ENCODE measurements around the gene ARPC1A.
A peak's percentile ranks its signal among the peaks of the same experiment; 100 is the strongest.

ARPC1A gene

DNA sequence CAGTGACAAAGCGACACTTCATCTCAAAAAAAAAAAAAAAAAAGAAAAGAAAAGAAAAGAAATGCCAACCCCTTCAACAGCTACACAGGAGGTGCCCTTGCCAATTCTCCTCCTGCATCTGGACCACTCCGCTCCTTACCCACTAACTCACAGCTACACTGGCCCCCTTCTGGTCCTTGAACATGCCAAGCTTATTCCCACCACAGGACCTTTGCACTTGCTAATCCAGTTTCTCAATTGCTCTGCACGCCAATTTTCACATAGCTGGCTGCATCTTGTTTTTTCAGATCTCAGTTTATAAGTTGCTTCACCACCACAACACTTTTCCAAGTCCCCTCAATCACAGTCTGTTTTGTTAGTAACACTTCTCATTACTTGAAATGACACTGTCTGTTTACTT lies 77.2 kb downstream of the ARPC1A start:
- Histone ChIP-seq H3K9ac (ENCODE audit: low read depth, low read length, poor library complexity) (no peak overlapping the region), H2AFZ (ENCODE audit: low read length) (no peak overlapping the region), H3K9me3 (replicated peaks in 1 of 2; ENCODE audit: control insufficient read depth in 2 of 2, insufficient read depth in 1 of 2, low read depth in 1 of 2, low read length in 2 of 2) (no peaks in the 10 kb centered on the region), H4K91ac (ENCODE audit: low read depth, low read length, poor library complexity) (no peak overlapping the region), H3K4ac (ENCODE audit: low read length) (no peak overlapping the region), H3K14ac (ENCODE audit: low read length) (no peak overlapping the region), H2AK5ac (ENCODE audit: low read depth, low read length) (no peak overlapping the region), H2BK12ac (ENCODE audit: low read length) (no peak overlapping the region), H3K4me1 (ENCODE audit: control insufficient read depth in 2 of 2, insufficient read depth in 1 of 2, low read depth in 1 of 2, low read length in 2 of 2) (peaks cover 0 to 10% of the 10 kb centered on the region in 2 donors), H3K36me3 (replicated peaks in 1 of 2; ENCODE audit: control insufficient read depth in 2 of 2, insufficient read depth in 2 of 2, low read length in 2 of 2) (peaks cover 59 to 77% of the 10 kb centered on the region in 2 donors), H4K8ac (ENCODE audit: low read depth, low read length) (no peak overlapping the region), H3K18ac (ENCODE audit: low read length) (no peak overlapping the region), H3K79me1 (ENCODE audit: low read depth, low read length) (peaks cover 10% of the 10 kb centered on the region), H3K23ac (ENCODE audit: low read depth, low read length, poor library complexity) (no peak overlapping the region), H3K27me3 (ENCODE audit: control insufficient read depth in 3 of 3, insufficient read depth in 3 of 3, low read depth in 1 of 3, low read length in 3 of 3) (no peaks in the 10 kb centered on the region), H3K4me2 (ENCODE audit: insufficient read depth, low read length, poor library complexity, severe bottlenecking) (no peak overlapping the region), H2BK5ac (ENCODE audit: low read length) (no peak overlapping the region), H3K4me3 (ENCODE audit: low read length in 2 of 2) (no peak overlapping the region), H2BK120ac (ENCODE audit: low read depth, low read length) (no peak overlapping the region), H3K27ac (replicated peaks; ENCODE audit: low read length) (no peak overlapping the region), H2BK15ac (ENCODE audit: low read length) (no peak overlapping the region)
- no CpG with 5 or more reads among the region's 3 CpGs for WGBS, 2 donors (ENCODE audit: extremely low coverage in 2 of 2, insufficient read length in 2 of 2, insufficient replicate concordance in 1 of 2)
- DNase-seq (ENCODE audit: low spot score) = no peak

DNA sequence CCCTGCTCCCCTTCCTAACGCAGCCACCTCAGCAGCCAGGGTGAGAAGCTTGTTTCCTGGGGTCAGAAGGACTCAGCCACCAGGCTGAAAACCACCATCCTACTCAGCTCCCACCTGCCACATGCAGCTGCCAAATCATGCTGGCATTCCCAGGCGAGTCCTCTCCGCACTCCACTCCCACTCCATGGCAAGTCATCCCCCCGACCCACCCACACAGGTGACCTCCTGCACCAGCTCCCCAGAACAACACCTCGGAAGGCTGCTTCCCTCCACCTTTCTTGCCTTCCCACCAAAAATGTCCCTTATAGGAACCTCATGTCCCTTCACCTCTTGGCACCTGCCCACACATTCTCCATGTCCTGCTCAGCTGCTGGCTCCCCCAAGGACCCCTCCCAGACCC lies 78.1 kb downstream of the ARPC1A start:
- Histone ChIP-seq H3K4me1 (ENCODE audit: control insufficient read depth in 2 of 2, insufficient read depth in 1 of 2, low read depth in 1 of 2, low read length in 2 of 2) (peaks cover 0 to 10% of the 10 kb centered on the region in 2 donors), H2BK12ac (ENCODE audit: low read length) (no peak overlapping the region), H2BK15ac (ENCODE audit: low read length) (no peak overlapping the region), H2AK5ac (ENCODE audit: low read depth, low read length) (no peak overlapping the region), H3K27me3 (ENCODE audit: control insufficient read depth in 3 of 3, insufficient read depth in 3 of 3, low read depth in 1 of 3, low read length in 3 of 3) (no peaks in the 10 kb centered on the region), H3K9me3 (replicated peaks in 1 of 2; ENCODE audit: control insufficient read depth in 2 of 2, insufficient read depth in 1 of 2, low read depth in 1 of 2, low read length in 2 of 2) (no peaks in the 10 kb centered on the region), H4K8ac (ENCODE audit: low read depth, low read length) (no peak overlapping the region), H3K9ac (ENCODE audit: low read depth, low read length, poor library complexity) (peak overlapping the region; percentile 22), H2BK120ac (ENCODE audit: low read depth, low read length) (no peak overlapping the region), H3K79me1 (ENCODE audit: low read depth, low read length) (peaks cover 15% of the 10 kb centered on the region), H3K23ac (ENCODE audit: low read depth, low read length, poor library complexity) (no peak overlapping the region), H2AFZ (ENCODE audit: low read length) (no peak overlapping the region), H3K18ac (ENCODE audit: low read length) (no peak overlapping the region), H3K36me3 (replicated peaks in 1 of 2; ENCODE audit: control insufficient read depth in 2 of 2, insufficient read depth in 2 of 2, low read length in 2 of 2) (peaks cover 51 to 68% of the 10 kb centered on the region in 2 donors), H3K14ac (ENCODE audit: low read length) (no peak overlapping the region), H4K91ac (ENCODE audit: low read depth, low read length, poor library complexity) (no peak overlapping the region), H3K4ac (ENCODE audit: low read length) (no peak overlapping the region), H3K4me2 (ENCODE audit: insufficient read depth, low read length, poor library complexity, severe bottlenecking) (no peak overlapping the region), H3K4me3 (ENCODE audit: low read length in 2 of 2) (peak overlapping the region in 1 of 2 donors; percentile 22), H3K27ac (replicated peaks; ENCODE audit: low read length) (no peak overlapping the region), H2BK5ac (ENCODE audit: low read length) (no peak overlapping the region)
- no peak for DNase-seq (ENCODE audit: low spot score)
- no CpG with 5 or more reads among the region's 5 CpGs for WGBS, 2 donors (ENCODE audit: extremely low coverage in 2 of 2, insufficient read length in 2 of 2, insufficient replicate concordance in 1 of 2)

DNA sequence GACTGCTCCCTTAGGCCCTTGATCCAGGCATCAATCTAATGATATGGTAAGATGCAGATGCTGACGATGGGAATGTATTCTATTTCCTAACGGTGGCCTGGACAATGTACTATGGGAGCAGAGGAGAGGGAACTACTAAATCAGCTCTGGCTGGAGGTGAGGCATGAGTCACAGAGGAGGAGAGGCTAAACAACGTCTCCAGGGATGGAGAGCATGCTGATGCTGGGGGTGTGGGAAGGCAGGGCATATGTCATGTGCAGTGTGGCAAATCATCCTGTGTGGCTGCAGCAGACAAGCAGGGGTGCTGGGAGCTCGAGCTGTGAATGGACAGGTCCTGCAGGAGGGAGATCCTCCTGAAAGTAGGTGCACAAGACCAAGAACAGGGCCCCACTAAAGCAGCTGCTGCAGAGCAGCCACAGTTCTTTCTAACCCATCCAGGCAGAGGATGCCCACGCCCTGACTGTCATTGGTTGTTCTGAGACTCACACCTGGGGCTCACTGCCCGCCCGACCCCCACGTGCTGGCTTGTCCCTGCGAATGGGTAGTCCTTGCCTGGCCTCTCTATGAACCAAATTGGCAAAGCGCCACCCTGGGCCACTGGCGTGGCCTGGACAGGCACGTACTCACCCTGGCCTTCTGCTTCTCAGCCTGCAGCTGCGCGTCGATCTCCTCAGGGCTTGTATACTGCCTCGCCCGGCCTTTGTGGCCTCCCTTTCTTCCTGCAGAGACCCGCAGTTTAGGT lies 78.7 kb downstream of the ARPC1A start:
- H2AFZ ChIP-seq (ENCODE audit: low read length) = no peak overlapping the region
- H2BK120ac ChIP-seq (ENCODE audit: low read depth, low read length) = no peak overlapping the region
- no peak for DNase-seq (ENCODE audit: low spot score)
- no peak overlapping the region for H3K27ac ChIP-seq (replicated peaks; ENCODE audit: low read length)
- no peak overlapping the region for H3K18ac ChIP-seq (ENCODE audit: low read length)
- H4K8ac ChIP-seq (ENCODE audit: low read depth, low read length) = no peak overlapping the region
- H3K4me1 ChIP-seq (ENCODE audit: control insufficient read depth in 2 of 2, insufficient read depth in 1 of 2, low read depth in 1 of 2, low read length in 2 of 2) = peaks cover 0 to 10% of the 10 kb centered on the region in 2 donors
- no peak overlapping the region for H2AK5ac ChIP-seq (ENCODE audit: low read depth, low read length)
- H4K91ac ChIP-seq (ENCODE audit: low read depth, low read length, poor library complexity) = no peak overlapping the region
- H2BK15ac ChIP-seq (ENCODE audit: low read length) = no peak overlapping the region
- no peaks in the 10 kb centered on the region for H3K27me3 ChIP-seq (ENCODE audit: control insufficient read depth in 3 of 3, insufficient read depth in 3 of 3, low read depth in 1 of 3, low read length in 3 of 3)
- no CpG with 5 or more reads among the region's 18 CpGs for WGBS, 2 donors (ENCODE audit: extremely low coverage in 2 of 2, insufficient read length in 2 of 2, insufficient replicate concordance in 1 of 2)
- H2BK12ac ChIP-seq (ENCODE audit: low read length) = no peak overlapping the region
- H3K79me1 ChIP-seq (ENCODE audit: low read depth, low read length) = peaks cover 15% of the 10 kb centered on the region
- H3K36me3 ChIP-seq (replicated peaks in 1 of 2; ENCODE audit: control insufficient read depth in 2 of 2, insufficient read depth in 2 of 2, low read length in 2 of 2) = peaks cover 45 to 62% of the 10 kb centered on the region in 2 donors
- no peak overlapping the region for H3K4me2 ChIP-seq (ENCODE audit: insufficient read depth, low read length, poor library complexity, severe bottlenecking)
- no peak overlapping the region for H3K23ac ChIP-seq (ENCODE audit: low read depth, low read length, poor library complexity)
- H3K9ac ChIP-seq (ENCODE audit: low read depth, low read length, poor library complexity) = peak overlapping the region; percentile 7
- H3K4ac ChIP-seq (ENCODE audit: low read length) = no peak overlapping the region
- no peak overlapping the region for H3K14ac ChIP-seq (ENCODE audit: low read length)
- peak overlapping the region in 1 of 2 donors; percentile 54 for H3K4me3 ChIP-seq (ENCODE audit: low read length in 2 of 2)
- no peaks in the 10 kb centered on the region for H3K9me3 ChIP-seq (replicated peaks in 1 of 2; ENCODE audit: control insufficient read depth in 2 of 2, insufficient read depth in 1 of 2, low read depth in 1 of 2, low read length in 2 of 2)
- H2BK5ac ChIP-seq (ENCODE audit: low read length) = no peak overlapping the region

DNA sequence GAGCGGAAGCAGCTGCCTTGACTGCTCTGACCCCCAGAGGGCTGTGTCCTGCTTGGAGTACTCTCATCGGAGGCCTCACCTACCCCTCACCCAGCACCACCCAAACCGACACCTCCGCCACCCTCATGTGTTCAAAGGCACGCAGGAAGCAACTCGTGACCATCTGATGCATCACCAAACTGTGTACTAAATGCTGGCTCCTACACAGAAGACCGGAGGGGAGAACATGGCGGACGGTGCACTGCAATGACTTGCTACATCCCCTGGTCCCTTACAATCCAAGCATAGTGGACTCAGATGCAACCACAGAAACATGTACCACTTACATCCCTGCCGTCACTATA lies 79.3 kb downstream of the ARPC1A start:
- H3K14ac ChIP-seq (ENCODE audit: low read length) = no peak overlapping the region
- H3K23ac ChIP-seq (ENCODE audit: low read depth, low read length, poor library complexity) = no peak overlapping the region
- peak overlapping the region in 1 of 2 donors; percentile 10 for H3K4me3 ChIP-seq (ENCODE audit: low read length in 2 of 2)
- H4K91ac ChIP-seq (ENCODE audit: low read depth, low read length, poor library complexity) = no peak overlapping the region
- no peak overlapping the region for H3K18ac ChIP-seq (ENCODE audit: low read length)
- H2BK15ac ChIP-seq (ENCODE audit: low read length) = no peak overlapping the region
- no peak overlapping the region for H2AFZ ChIP-seq (ENCODE audit: low read length)
- no peak overlapping the region for H2BK12ac ChIP-seq (ENCODE audit: low read length)
- peak overlapping the region; percentile 6 for H3K9ac ChIP-seq (ENCODE audit: low read depth, low read length, poor library complexity)
- H3K79me1 ChIP-seq (ENCODE audit: low read depth, low read length) = peaks cover 15% of the 10 kb centered on the region
- DNase-seq (ENCODE audit: low spot score) = no peak
- H2BK5ac ChIP-seq (ENCODE audit: low read length) = no peak overlapping the region
- H3K4me2 ChIP-seq (ENCODE audit: insufficient read depth, low read length, poor library complexity, severe bottlenecking) = no peak overlapping the region
- H2BK120ac ChIP-seq (ENCODE audit: low read depth, low read length) = no peak overlapping the region
- H4K8ac ChIP-seq (ENCODE audit: low read depth, low read length) = no peak overlapping the region
- no peak overlapping the region for H3K4ac ChIP-seq (ENCODE audit: low read length)
- H3K27ac ChIP-seq (replicated peaks; ENCODE audit: low read length) = no peak overlapping the region
- no peak overlapping the region for H2AK5ac ChIP-seq (ENCODE audit: low read depth, low read length)
- H3K9me3 ChIP-seq (replicated peaks in 1 of 2; ENCODE audit: control insufficient read depth in 2 of 2, insufficient read depth in 1 of 2, low read depth in 1 of 2, low read length in 2 of 2) = no peaks in the 10 kb centered on the region
- peaks cover 40 to 57% of the 10 kb centered on the region in 2 donors for H3K36me3 ChIP-seq (replicated peaks in 1 of 2; ENCODE audit: control insufficient read depth in 2 of 2, insufficient read depth in 2 of 2, low read length in 2 of 2)
- H3K27me3 ChIP-seq (ENCODE audit: control insufficient read depth in 3 of 3, insufficient read depth in 3 of 3, low read depth in 1 of 3, low read length in 3 of 3) = no peaks in the 10 kb centered on the region
- WGBS, 2 donors (ENCODE audit: extremely low coverage in 2 of 2, insufficient read length in 2 of 2, insufficient replicate concordance in 1 of 2) = no CpG with 5 or more reads among the region's 10 CpGs
- peaks cover 2 to 13% of the 10 kb centered on the region in 2 donors for H3K4me1 ChIP-seq (ENCODE audit: control insufficient read depth in 2 of 2, insufficient read depth in 1 of 2, low read depth in 1 of 2, low read length in 2 of 2)
